Lower leg skin (tissue), 4 donors: ENCODE data around the gene SLC28A3. TPM values are rescaled to one million over a fixed set of nuclear protein-coding genes. Genes with fewer than 3 reads are reported as not detected.

ENCODE experiments used
- DNase-seq, 2 donors: peaks; one replicate each; pipeline ENCODE4 v3.0.0-alpha.2; 2019; ENCODE audit warnings: low spot score in 2 of 2
- H3K4me3 ChIP-seq: fragments of 200-600 bp; sonication (generic); 2 replicates; pipeline ENCODE4 v1.5.1; 2017; ENCODE audit warnings: mild to moderate bottlenecking, low read depth; ENCODE audit not compliant: poor library complexity, severe bottlenecking
- POLR2A ChIP-seq, 2 donors: fragments of 450-650 bp; IDR thresholded peaks; one replicate each; pipeline ENCODE4 v1.6.1; 2016 to 2017; ENCODE audit warnings: antibody characterized with exemption in 2 of 2, mild to moderate bottlenecking in 1 of 2, moderate library complexity in 1 of 2
- WGBS, 2 donors: methylation state at CpG; one replicate each; pipeline ENCODE4 v1.1.5; 2018; 5-methylcytosine and 5-hydroxymethylcytosine counted together
- intact Hi-C: fragments of 100-400 bp; cut with DNase I; formaldehyde crosslinking; loops from one replicate; pipeline ENCODE4 v1.15.0; 2023; ENCODE audit warnings: low total_unique reads
- total RNA-seq, 4 donors: library from RNA; depleted of rRNA; stranded (reverse); fragments of >200 nt; gene quantifications; one replicate each; pipeline ENCODE4 v1.1.0, GENCODE V29; 2016
- TF ChIP-seq, protein P1 (sequence below), 3 donors: fragments of 450-650 bp; IDR thresholded peaks; one replicate each; pipeline ENCODE4 v1.5.1; 2016; ENCODE audit warnings: antibody characterized with exemption in 3 of 3, mild to moderate bottlenecking in 3 of 3, moderate library complexity in 2 of 3

SLC28A3 gene
- total RNA-seq, 4 donors from 2014 or later = 9.5 to 19.0 (median 13.6) TPM

DNA sequence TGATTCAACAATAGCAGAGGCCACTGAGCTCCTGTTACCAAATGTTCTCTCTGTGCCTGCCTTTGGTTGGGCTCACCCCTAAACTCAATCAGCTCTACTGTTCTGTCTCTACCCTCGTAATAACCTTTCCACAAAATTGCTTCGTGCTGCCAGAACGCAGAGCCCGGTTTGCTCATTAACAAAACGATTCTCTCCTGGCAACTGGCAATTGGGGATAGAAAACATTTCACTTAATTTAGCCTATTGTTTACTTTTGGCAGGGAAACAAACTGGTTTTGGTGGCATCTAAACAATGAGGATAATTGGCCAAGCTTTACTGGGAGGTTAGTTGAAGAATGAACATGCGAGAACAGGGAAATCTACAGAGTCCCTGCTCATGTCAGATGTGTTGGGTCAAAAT is 56.6 kb downstream of the SLC28A3 start:
- 60 to 71% methylated on average over 6 of the region's 6 CpGs for WGBS, 2 donors
- no peak for TF ChIP-seq POLR2A (IDR thresholded peaks at IDR 0.05)
- TF ChIP-seq, protein P1, sequence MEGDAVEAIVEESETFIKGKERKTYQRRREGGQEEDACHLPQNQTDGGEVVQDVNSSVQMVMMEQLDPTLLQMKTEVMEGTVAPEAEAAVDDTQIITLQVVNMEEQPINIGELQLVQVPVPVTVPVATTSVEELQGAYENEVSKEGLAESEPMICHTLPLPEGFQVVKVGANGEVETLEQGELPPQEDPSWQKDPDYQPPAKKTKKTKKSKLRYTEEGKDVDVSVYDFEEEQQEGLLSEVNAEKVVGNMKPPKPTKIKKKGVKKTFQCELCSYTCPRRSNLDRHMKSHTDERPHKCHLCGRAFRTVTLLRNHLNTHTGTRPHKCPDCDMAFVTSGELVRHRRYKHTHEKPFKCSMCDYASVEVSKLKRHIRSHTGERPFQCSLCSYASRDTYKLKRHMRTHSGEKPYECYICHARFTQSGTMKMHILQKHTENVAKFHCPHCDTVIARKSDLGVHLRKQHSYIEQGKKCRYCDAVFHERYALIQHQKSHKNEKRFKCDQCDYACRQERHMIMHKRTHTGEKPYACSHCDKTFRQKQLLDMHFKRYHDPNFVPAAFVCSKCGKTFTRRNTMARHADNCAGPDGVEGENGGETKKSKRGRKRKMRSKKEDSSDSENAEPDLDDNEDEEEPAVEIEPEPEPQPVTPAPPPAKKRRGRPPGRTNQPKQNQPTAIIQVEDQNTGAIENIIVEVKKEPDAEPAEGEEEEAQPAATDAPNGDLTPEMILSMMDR (IDR thresholded peaks at IDR 0.05) = no peak
- DNase-seq = no peak
- no peak overlapping the region for H3K4me3 ChIP-seq
- intact Hi-C loops = no loop called here

DNA sequence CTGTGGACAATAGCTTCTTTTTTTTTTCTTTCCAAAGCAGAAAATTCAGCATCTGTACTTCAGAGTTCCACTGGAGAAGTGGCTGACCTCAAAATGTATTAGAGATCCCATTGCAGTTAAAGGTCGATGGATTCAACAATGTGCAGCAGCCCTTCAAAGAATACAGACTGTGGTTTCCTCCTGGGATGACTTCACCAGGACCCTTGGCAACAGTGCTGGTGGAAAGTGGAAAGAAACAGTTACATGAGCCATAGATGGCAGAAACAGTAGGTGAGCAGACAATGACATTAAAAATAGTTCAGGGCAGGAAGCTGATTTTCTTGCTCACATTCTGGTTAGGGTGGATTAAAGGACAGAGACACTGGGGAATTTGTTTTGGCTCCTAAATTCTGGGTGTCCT is 62.4 kb downstream of the SLC28A3 start:
- WGBS, 2 donors = 65 to 71% methylated on average over 1 of the region's 1 CpG
- DNase-seq = no peak
- intact Hi-C loops = no loop called here
- H3K4me3 ChIP-seq = no peak overlapping the region
- TF ChIP-seq POLR2A (IDR thresholded peaks at IDR 0.05) = no peak
- TF ChIP-seq, protein P1 (IDR thresholded peaks at IDR 0.05) = no peak

DNA sequence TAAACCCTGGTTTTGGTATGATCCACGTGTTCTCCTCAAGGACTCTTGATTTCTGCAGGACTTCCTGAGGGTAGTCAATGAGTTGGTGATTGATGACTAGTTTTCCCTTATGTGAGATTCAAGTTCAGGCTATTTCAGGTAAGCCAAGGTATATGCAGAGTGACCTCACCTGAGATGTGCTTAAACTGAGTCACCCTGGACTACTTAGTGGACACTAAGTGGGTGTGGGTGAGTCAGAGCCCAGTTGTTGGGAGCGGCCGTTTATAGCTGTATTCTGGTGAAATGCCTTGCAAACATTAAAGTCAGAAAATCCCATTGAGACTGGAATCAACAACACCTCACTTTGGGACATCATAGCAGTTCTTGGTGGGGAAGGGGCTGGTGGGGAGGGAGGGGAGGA is 62.9 kb downstream of the SLC28A3 start:
- no peak overlapping the region for H3K4me3 ChIP-seq
- 83 to 85% methylated on average over 3 of the region's 3 CpGs for WGBS, 2 donors
- TF ChIP-seq, protein P1 (IDR thresholded peaks at IDR 0.05) = no peak
- TF ChIP-seq POLR2A (IDR thresholded peaks at IDR 0.05) = no peak
- DNase-seq = no peak
- intact Hi-C loops = no loop called here

DNA sequence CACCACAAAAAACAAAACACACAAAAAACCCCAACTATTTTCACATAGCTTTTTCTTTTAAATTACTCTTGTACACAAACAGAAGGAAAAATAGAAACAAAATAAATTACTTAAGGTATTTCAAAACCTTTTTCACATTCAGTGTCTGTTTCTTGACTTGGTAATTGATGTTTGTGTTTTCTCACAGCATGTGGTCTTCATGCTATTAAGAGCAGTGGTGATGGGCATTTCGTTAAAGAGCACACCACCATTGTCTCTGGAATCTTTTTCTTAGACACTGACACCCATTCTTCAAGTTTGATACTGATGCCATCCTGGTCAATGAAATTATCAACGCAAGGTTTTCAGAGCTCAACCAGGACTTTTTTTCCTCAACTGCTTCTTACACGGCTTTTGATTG is 63.8 kb downstream of the SLC28A3 start:
- TF ChIP-seq, protein P1 (IDR thresholded peaks at IDR 0.05) = no peak
- TF ChIP-seq POLR2A (IDR thresholded peaks at IDR 0.05) = no peak
- no peak overlapping the region for H3K4me3 ChIP-seq
- WGBS, 2 donors = 89 to 94% methylated on average over 3 of the region's 3 CpGs
- intact Hi-C loops = no loop called here
- DNase-seq = no peak

DNA sequence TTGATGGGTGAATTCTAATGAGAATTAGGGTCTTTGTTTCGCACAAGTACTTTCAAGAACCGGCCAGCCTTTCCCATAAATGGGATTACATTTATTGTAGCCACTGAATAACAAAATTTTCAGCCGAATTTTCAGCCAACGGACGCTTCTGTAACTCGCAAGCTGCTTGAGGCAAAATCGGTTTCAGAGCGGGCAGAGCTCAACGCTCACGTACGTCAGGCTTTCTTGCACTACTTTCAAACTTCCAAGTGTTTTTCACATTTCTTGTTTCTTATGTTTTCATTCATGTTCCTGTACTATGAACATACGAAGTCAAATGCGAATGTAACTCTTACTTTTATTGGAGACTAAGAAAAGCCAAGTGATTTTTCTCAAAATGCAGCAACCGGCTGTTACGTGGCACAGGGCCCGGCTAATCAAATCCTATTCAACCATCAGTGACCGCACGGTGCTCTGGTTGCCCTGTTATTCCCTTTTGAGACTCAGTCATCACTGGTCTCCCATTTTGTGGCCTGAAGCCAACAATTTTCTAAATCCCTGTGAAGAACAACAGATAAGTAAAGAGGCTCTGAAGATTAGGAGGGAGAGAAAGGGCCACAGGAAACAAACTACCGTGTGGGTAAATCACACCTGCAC is 68.5 kb downstream of the SLC28A3 start:
- no peak for TF ChIP-seq POLR2A (IDR thresholded peaks at IDR 0.05)
- TF ChIP-seq, protein P1 (IDR thresholded peaks at IDR 0.05) = no peak
- intact Hi-C loops = no loop called here
- 65 to 69% methylated on average over 19 of the region's 19 CpGs for WGBS, 2 donors
- H3K4me3 ChIP-seq = no peak overlapping the region
- no peak for DNase-seq

DNA sequence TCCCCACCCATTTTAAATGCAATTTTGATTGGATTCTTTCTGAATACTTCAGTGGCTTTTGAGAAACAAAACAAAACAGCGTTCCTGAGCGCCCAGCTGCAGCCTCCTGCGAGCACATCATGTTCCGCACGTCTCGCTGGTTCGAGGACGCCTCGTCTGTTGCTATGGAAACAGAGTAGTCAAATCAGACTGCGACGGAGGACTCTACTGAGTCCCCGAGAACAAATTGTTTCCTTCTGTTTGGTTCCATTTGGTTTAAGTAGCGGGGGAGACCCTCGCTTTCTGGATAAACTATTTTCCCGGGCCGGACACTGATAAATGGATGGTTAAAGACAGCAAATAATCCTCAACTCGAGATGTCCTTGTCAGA is 69.0 kb downstream of the SLC28A3 start:
- WGBS, 2 donors = 6 to 8% methylated on average over 17 of the region's 17 CpGs
- DNase-seq = peak; percentile 41 to 86
- TF ChIP-seq POLR2A (IDR thresholded peaks at IDR 0.05) = no peak
- TF ChIP-seq, protein P1 (IDR thresholded peaks at IDR 0.05) = no peak
- H3K4me3 ChIP-seq = no peak overlapping the region
- intact Hi-C loops = no loop called here
